ENCODE results near the gene CNNM3. TPM values are rescaled to one million over a fixed set of nuclear protein-coding genes. Genes with fewer than 3 reads are reported as not detected.
A peak's percentile ranks its signal among the peaks of the same experiment; 100 is the strongest.
"Not testable (repeated sequence)": the region's sequence is repeated elsewhere in the genome, so short reads cannot be mapped to it uniquely, and the experiment has no call there.

The CNNM3 gene
- total RNA-seq, 4 donors from 2014 or later = 21.8 to 27.8 (median 22.9) TPM

DNA sequence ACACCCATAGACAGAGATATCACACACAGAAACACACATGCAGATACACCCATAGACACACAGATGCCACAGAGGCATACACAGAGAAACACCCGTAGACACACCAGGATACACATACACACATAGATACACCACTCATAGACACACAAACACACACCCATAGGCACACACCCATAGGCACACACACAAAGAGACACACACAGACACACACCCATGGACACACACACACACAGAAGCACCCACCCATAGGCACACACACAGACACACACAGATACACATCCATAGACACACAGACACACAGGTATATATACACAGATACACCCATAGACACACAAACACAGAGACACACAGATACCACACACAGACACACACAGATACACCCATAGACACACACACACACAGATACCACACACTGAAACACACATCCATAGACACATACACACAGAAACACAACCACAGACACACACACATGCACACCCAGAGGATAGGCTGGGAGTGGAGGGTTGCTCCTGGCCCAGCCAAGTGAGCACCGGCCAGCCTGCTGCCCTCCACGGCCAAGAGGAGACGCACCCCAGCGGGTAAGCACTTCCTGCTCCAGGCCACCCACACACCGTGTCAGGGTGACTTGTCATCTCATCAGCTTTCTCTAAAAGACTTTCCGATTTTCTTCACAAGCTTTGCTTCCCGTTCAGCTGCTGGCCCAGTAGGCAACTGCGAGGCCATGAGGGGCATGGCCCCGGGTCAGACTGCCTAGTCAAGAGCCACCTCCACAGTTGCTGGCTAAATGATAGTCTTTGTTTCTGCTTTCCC, 14.1 kb upstream of the CNNM3 start:
- no peaks in the 10 kb centered on the region for H3K9me3 ChIP-seq
- peaks cover 0 to 46% (median 6%) of the 10 kb centered on the region in 3 donors for H3K36me3 ChIP-seq
- WGBS, 2 donors = 46 to 55% methylated on average over 10 of the region's 10 CpGs
- no peak overlapping the region for H3K4me3 ChIP-seq
- peaks cover 0 to 19% (median 2%) of the 10 kb centered on the region in 4 donors for H3K4me1 ChIP-seq
- H3K27ac ChIP-seq = peak overlapping the region in 2 of 4 donors; percentile 9 to 34
- no peak for DNase-seq (ENCODE audit: low spot score in 2 of 2)
- no peaks in the 10 kb centered on the region for H3K27me3 ChIP-seq
- TF ChIP-seq EP300 (IDR thresholded peaks at IDR 0.05) (no peak), POLR2A (IDR thresholded peaks at IDR 0.05) (no peak)
- TF ChIP-seq, protein P1, sequence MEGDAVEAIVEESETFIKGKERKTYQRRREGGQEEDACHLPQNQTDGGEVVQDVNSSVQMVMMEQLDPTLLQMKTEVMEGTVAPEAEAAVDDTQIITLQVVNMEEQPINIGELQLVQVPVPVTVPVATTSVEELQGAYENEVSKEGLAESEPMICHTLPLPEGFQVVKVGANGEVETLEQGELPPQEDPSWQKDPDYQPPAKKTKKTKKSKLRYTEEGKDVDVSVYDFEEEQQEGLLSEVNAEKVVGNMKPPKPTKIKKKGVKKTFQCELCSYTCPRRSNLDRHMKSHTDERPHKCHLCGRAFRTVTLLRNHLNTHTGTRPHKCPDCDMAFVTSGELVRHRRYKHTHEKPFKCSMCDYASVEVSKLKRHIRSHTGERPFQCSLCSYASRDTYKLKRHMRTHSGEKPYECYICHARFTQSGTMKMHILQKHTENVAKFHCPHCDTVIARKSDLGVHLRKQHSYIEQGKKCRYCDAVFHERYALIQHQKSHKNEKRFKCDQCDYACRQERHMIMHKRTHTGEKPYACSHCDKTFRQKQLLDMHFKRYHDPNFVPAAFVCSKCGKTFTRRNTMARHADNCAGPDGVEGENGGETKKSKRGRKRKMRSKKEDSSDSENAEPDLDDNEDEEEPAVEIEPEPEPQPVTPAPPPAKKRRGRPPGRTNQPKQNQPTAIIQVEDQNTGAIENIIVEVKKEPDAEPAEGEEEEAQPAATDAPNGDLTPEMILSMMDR (IDR thresholded peaks at IDR 0.05) = no peak

DNA sequence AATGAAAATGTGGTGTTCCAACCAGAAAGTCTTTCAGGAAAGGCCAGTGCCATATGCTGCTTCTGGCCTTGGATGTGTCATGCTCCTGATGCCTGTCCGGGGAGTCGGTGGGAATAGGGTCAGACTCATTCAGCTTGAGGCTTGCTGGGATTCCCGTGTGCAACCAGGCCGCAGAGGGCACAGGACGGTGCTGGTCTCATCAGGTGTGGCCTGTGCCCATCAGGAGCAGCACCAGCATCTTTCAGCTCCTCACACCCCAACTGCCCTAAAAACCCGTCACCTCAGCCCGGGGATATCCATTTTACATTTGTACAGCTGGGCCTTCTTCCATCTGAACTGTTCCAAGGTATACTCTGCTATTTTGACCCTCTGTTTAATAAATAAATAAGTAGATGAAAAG, 13.3 kb upstream of the CNNM3 start:
- WGBS, 2 donors = 58 to 78% methylated on average over 7 of the region's 7 CpGs
- Histone ChIP-seq H3K27ac (no peak overlapping the region), H3K36me3 (peaks cover 0 to 39% (median 6%) of the 10 kb centered on the region in 3 donors), H3K4me1 (peaks cover 0 to 19% (median 2%) of the 10 kb centered on the region in 4 donors), H3K4me3 (no peak overlapping the region), H3K9me3 (no peaks in the 10 kb centered on the region), H3K27me3 (no peaks in the 10 kb centered on the region)
- no peak for TF ChIP-seq POLR2A (IDR thresholded peaks at IDR 0.05)
- no peak for TF ChIP-seq EP300 (IDR thresholded peaks at IDR 0.05)
- TF ChIP-seq, protein P1 (IDR thresholded peaks at IDR 0.05) = no peak
- no peak for DNase-seq (ENCODE audit: low spot score in 2 of 2)

DNA sequence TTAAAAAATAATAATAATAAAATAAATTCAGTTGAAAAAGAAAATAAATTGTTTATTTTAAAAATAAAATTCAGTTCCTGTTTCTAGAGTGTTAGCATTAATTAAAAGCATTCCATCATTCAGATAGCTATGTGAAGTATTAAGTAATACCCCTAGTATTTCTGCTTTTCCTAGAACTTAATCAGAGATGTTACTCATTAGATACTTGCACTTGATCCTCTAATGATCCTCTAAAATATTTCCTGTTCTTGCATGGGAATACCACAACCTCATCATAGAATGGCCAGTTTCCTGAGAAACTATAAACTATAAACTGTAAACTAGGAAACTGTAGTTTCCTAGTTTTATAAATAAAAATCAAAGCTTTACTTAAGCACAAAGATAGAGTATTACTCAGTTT, 11.1 kb upstream of the CNNM3 start:
- Histone ChIP-seq H3K27me3 (no peaks in the 10 kb centered on the region), H3K9me3 (no peaks in the 10 kb centered on the region), H3K36me3 (peaks cover 0 to 34% (median 0%) of the 10 kb centered on the region in 3 donors), H3K27ac (no peak overlapping the region), H3K4me1 (peaks cover 0 to 24% (median 2%) of the 10 kb centered on the region in 4 donors), H3K4me3 (no peak overlapping the region)
- no peak for DNase-seq (ENCODE audit: low spot score in 2 of 2)
- TF ChIP-seq EP300 (IDR thresholded peaks at IDR 0.05) (no peak), POLR2A (IDR thresholded peaks at IDR 0.05) (no peak)
- TF ChIP-seq, protein P1 (IDR thresholded peaks at IDR 0.05) = no peak

DNA sequence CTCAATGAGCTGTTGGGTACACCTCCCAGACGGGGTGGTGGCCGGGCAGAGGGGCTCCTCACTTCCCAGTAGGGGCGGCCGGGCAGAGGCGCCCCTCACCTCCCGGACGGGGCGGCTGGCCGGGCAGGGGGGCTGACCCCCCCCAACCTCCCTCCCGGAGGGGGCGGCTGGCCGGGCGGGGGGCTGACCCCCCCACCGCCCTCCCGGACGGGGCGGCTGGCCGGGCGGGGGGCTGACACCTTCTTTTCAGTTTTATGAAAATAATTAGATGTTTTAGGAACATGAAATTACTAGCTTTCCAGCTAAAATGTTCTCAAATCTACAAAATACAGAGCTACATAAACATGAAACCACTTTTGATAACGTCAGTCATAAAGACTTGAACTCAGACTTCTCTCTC, 10.1 kb upstream of the CNNM3 start:
- 84 to 89% methylated on average over 18 of the region's 20 CpGs for WGBS, 2 donors
- peak overlapping the region in 3 of 4 donors; percentile 18 to 69 (median 61) for H3K27ac ChIP-seq
- peaks cover 0 to 37% (median 0%) of the 10 kb centered on the region in 3 donors for H3K36me3 ChIP-seq
- not testable (repeated sequence) for H3K27me3 ChIP-seq; DNase-seq (ENCODE audit: low spot score in 2 of 2); H3K9me3 ChIP-seq; H3K4me3 ChIP-seq
- peaks cover 0 to 17% (median 2%) of the 10 kb centered on the region in 4 donors for H3K4me1 ChIP-seq

DNA sequence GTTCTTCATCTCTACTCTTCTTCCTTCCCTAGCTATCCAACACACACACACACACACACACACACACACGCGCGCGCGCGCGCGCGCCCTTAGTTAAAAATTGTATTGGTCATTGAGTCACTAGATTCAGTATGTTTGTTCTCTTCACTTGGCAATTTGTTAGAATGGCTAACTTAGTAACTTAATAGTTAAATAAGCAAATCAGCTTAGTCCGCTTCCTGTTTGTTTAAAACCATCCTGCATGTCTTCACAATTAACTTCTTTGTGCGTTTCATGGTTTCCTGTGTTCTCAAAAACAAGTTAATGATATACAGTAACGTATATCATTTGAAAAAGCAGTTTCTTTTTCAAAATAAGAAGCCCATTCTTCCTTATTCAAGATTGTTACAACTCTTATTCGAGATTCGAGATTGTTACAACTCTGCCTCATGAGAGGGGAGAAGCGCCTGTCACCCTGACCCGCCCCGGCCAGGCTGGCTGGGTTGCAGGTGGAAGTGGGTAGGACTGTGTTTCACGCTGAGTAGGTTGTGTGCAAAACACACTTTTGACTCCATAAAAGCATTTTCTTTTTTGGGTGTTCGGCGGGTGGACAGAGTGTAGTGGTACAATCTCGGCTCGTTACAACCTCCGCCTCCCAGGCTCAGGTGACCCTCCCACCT, 9.5 kb upstream of the CNNM3 start:
- DNase-seq (ENCODE audit: low spot score in 2 of 2) = no peak
- peak overlapping the region in 3 of 4 donors; percentile 18 to 69 (median 68) for H3K27ac ChIP-seq
- no peaks in the 10 kb centered on the region for H3K27me3 ChIP-seq
- no peak overlapping the region for H3K4me3 ChIP-seq
- H3K4me1 ChIP-seq = peaks cover 0 to 14% (median 2%) of the 10 kb centered on the region in 4 donors
- peaks cover 0 to 37% (median 0%) of the 10 kb centered on the region in 3 donors for H3K36me3 ChIP-seq
- H3K9me3 ChIP-seq = no peaks in the 10 kb centered on the region
- 72 to 73% methylated on average over 23 of the region's 23 CpGs for WGBS, 2 donors
- TF ChIP-seq, protein P1 (IDR thresholded peaks at IDR 0.05) = no peak
- TF ChIP-seq EP300 (IDR thresholded peaks at IDR 0.05) = no peak
- TF ChIP-seq POLR2A (IDR thresholded peaks at IDR 0.05) = no peak
